ENCODE data around the gene MAGEA4.

DNA sequence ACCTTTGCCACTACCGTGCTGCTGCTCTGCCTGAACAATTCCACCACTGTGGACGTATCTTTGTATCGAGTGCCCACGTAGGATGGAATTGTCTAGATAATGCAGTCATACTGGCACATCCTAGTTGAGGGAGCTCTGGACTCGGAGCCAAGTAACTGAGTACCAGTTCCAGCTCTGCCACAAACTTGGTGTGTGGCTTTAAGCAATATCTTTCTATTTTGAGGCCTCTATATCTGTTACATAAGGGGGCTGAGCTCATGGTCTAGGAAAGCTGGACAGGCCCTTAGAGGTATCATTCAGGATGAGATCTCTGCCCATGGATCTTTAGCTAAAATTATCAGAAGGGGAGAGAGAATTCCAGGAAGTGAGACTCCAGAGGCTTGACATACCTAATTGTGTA is 49.3 kb downstream of the MAGEA4 start:
- TF ChIP-seq, protein P1, sequence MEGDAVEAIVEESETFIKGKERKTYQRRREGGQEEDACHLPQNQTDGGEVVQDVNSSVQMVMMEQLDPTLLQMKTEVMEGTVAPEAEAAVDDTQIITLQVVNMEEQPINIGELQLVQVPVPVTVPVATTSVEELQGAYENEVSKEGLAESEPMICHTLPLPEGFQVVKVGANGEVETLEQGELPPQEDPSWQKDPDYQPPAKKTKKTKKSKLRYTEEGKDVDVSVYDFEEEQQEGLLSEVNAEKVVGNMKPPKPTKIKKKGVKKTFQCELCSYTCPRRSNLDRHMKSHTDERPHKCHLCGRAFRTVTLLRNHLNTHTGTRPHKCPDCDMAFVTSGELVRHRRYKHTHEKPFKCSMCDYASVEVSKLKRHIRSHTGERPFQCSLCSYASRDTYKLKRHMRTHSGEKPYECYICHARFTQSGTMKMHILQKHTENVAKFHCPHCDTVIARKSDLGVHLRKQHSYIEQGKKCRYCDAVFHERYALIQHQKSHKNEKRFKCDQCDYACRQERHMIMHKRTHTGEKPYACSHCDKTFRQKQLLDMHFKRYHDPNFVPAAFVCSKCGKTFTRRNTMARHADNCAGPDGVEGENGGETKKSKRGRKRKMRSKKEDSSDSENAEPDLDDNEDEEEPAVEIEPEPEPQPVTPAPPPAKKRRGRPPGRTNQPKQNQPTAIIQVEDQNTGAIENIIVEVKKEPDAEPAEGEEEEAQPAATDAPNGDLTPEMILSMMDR (conservative IDR thresholded peaks at IDR 0.05; ENCODE audit: low read depth, low read length) = no peak
- TF ChIP-seq POLR2A (IDR thresholded peaks at IDR 0.05; ENCODE audit: low read depth, low read length) = no peak
- TF ChIP-seq RCOR1 (IDR thresholded peaks at IDR 0.05; ENCODE audit: insufficient replicate concordance, low read length) = no peak
- TF ChIP-seq, protein P2, sequence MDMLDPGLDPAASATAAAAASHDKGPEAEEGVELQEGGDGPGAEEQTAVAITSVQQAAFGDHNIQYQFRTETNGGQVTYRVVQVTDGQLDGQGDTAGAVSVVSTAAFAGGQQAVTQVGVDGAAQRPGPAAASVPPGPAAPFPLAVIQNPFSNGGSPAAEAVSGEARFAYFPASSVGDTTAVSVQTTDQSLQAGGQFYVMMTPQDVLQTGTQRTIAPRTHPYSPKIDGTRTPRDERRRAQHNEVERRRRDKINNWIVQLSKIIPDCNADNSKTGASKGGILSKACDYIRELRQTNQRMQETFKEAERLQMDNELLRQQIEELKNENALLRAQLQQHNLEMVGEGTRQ (IDR thresholded peaks at IDR 0.05; ENCODE audit: low read depth, low read length) = no peak
- no peak for TF ChIP-seq MXI1 (IDR thresholded peaks at IDR 0.05; ENCODE audit: borderline replicate concordance, low read depth, low read length)
- TF ChIP-seq BHLHE40 (IDR thresholded peaks at IDR 0.05; ENCODE audit: low read depth, low read length) = no peak
- TF ChIP-seq SMC3 (IDR thresholded peaks at IDR 0.05; ENCODE audit: low read depth, low read length) = no peak
- TF ChIP-seq RAD21 (IDR thresholded peaks at IDR 0.05; ENCODE audit: low read length) = no peak

Data from IMR-90 (cell line).